ACC112 (cell line): ENCODE data around the gene SLC12A8.
A peak's percentile ranks its signal among the peaks of the same experiment; 100 is the strongest.

Source experiments
- H2AFZ ChIP-seq: fragments of 200-600 bp; sonication (generic); one replicate; pipeline ENCODE4 v1.6.0; 2017; ENCODE audit warnings: antibody characterized with exemption, low read length; ENCODE audit not compliant: unreplicated experiment
- H3K27ac ChIP-seq: fragments of 200-600 bp; sonication (generic); 2 replicates; pipeline ENCODE4 v1.5.1; 2014; ENCODE audit warnings: low read depth, mild to moderate bottlenecking, antibody characterized with exemption, low read length, moderate library complexity
- H3K27me3 ChIP-seq: fragments of 200-600 bp; sonication (generic); 2 replicates; pipeline ENCODE4 v1.6.1; 2014; ENCODE audit warnings: mild to moderate bottlenecking, antibody characterized with exemption, low read length, moderate library complexity, mixed read lengths; ENCODE audit not compliant: insufficient read depth
- H3K36me3 ChIP-seq: fragments of 200-600 bp; sonication (generic); 2 replicates; pipeline ENCODE4 v1.6.1; 2016; ENCODE audit warnings: mild to moderate bottlenecking, antibody characterized with exemption, low read length, moderate library complexity, mixed read lengths; ENCODE audit not compliant: insufficient read depth
- H3K4me1 ChIP-seq: fragments of 200-600 bp; sonication (generic); one replicate; pipeline ENCODE4 v1.6.1; 2016; ENCODE audit warnings: low read length, mixed read lengths; ENCODE audit not compliant: insufficient read depth, unreplicated experiment, control insufficient read depth
- H3K4me3 ChIP-seq: fragments of 200-600 bp; sonication (generic); 2 replicates; pipeline ENCODE4 v1.5.1; 2014; ENCODE audit warnings: mild to moderate bottlenecking, low read depth, low read length
- H3K79me2 ChIP-seq: fragments of 200-600 bp; sonication (generic); one replicate; pipeline ENCODE4 v1.6.0; 2016; ENCODE audit warnings: low read length; ENCODE audit not compliant: control insufficient read depth, unreplicated experiment, insufficient read depth

The SLC12A8 gene, protein sequence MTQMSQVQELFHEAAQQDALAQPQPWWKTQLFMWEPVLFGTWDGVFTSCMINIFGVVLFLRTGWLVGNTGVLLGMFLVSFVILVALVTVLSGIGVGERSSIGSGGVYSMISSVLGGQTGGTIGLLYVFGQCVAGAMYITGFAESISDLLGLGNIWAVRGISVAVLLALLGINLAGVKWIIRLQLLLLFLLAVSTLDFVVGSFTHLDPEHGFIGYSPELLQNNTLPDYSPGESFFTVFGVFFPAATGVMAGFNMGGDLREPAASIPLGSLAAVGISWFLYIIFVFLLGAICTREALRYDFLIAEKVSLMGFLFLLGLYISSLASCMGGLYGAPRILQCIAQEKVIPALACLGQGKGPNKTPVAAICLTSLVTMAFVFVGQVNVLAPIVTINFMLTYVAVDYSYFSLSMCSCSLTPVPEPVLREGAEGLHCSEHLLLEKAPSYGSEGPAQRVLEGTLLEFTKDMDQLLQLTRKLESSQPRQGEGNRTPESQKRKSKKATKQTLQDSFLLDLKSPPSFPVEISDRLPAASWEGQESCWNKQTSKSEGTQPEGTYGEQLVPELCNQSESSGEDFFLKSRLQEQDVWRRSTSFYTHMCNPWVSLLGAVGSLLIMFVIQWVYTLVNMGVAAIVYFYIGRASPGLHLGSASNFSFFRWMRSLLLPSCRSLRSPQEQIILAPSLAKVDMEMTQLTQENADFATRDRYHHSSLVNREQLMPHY

DNA sequence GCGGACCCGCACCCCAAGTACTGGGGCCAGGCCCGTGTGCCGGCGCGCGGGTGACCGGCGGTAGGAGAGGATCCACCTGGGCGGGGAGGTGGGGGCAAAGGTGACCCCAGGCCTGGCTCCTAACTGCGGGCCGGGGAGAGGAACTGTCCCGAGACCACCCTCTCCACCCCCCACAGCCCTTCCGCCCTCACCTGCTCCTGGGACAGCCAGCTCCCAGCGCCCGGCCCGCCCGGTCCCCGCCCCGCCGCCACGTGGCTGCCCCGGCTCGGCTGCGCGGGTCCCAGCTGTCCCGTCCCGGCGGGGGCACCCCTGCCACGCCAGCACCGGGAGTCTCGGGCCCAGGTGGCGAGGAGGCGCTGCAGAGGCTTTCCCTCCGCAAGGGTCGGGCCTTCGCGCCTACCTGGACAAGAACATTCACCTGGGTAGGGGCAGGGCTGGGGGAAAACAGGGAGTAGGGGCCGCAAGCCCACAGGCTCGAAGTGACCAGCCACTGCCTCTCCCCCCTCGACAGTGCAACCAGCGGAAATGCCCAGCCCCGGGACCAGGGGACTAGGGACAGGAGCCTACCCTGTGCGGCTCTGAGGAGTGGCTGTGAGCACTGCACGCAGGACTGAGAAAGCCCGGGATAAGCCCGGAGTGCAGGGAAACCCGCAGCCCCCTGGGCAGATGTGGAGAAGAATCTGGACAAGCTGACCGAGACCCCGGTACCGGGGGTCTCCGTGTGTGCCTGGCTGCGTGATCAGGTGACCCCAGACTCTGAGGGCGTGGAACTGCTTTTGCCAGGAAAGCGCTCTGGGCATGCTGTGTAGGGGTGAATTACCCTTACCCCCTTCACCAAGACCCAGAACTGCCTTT lies at the start of gene SLC12A8:
SLC12A8 (minus strand) TSS at position 240 of the 855 bp plus-strand sequence. CDS start 1,399 bp downstream, outside the sequence.
- peaks cover 14% of the 10 kb centered on the region for H3K27me3 ChIP-seq
- H3K4me1 ChIP-seq = peaks cover 3% of the 10 kb centered on the region
- H3K27ac ChIP-seq = no peak within 1 kb of the TSS
- peak within 1 kb of the TSS; percentile 80 for H2AFZ ChIP-seq
- H3K79me2 ChIP-seq = no peaks in the 10 kb centered on the region
- peak within 1 kb of the TSS; percentile 84 for H3K4me3 ChIP-seq
- H3K36me3 ChIP-seq = no peaks in the 10 kb centered on the region

DNA sequence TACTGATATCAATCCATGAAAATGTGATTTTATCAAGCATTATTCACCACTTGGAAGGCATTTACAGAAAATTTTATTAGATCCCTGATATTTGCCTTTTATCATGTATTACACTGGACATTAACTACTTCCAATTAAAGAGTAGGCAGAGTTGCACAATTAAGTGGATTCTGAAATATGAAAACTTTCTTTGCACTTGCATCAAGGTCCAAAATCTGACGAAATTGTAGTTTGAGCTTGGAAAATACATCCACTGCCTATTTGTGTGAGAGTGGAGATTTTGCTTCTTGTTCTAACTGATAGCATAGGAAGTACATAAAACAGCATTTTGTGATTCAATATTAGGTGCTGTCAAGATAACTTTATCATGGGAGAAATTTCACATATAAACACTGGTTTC lies 49.6 kb upstream of the SLC12A8 start:
- H3K4me1 ChIP-seq = no peaks in the 10 kb centered on the region
- H3K27ac ChIP-seq = no peak overlapping the region
- H3K27me3 ChIP-seq = no peaks in the 10 kb centered on the region
- no peak overlapping the region for H2AFZ ChIP-seq
- no peak overlapping the region for H3K4me3 ChIP-seq
- H3K36me3 ChIP-seq = peaks cover 13% of the 10 kb centered on the region
- no peaks in the 10 kb centered on the region for H3K79me2 ChIP-seq

DNA sequence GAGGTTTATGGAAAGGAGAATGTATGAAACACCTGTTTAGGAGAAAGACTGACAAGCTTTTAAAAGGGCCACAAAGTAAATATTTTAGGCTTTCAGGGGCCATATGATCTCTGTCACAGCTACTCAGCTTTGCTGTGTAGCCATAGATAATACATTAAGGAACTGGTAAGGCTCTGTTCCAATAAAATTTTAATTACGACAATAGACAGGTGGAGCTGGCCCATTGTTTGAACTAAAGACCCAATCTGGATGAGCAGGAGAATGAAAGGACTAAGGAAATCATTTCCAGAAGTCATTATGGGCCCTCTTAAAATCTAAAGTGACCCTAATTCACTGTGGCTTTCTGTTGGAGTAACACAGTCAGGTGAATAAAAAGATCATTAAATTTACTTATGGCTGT lies 48.5 kb upstream of the SLC12A8 start:
- no peak overlapping the region for H3K4me3 ChIP-seq
- no peaks in the 10 kb centered on the region for H3K27me3 ChIP-seq
- H3K36me3 ChIP-seq = peaks cover 20% of the 10 kb centered on the region
- H3K79me2 ChIP-seq = no peaks in the 10 kb centered on the region
- no peak overlapping the region for H3K27ac ChIP-seq
- H3K4me1 ChIP-seq = no peaks in the 10 kb centered on the region
- H2AFZ ChIP-seq = no peak overlapping the region

DNA sequence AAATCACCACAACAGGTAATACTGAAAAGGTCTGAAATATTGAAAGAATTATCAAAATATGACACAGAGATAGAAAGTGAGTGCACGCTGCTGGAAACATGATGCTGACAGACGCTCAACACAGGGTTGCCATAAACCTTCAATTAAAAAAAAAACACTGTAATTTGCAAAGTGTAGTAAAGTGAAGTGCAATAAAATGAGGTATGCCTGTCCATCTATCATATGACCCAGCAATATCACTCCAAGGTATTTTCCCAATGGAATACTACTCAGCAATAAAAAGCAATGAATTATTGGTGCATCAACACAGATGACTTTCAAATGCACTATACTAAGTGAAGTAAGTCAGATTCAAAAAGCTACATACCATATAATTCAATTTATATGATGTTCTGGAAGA lies 47.6 kb upstream of the SLC12A8 start:
- no peak overlapping the region for H3K27ac ChIP-seq
- no peak overlapping the region for H3K4me3 ChIP-seq
- H3K79me2 ChIP-seq = no peaks in the 10 kb centered on the region
- no peaks in the 10 kb centered on the region for H3K4me1 ChIP-seq
- H2AFZ ChIP-seq = no peak overlapping the region
- peaks cover 20% of the 10 kb centered on the region for H3K36me3 ChIP-seq
- no peaks in the 10 kb centered on the region for H3K27me3 ChIP-seq

DNA sequence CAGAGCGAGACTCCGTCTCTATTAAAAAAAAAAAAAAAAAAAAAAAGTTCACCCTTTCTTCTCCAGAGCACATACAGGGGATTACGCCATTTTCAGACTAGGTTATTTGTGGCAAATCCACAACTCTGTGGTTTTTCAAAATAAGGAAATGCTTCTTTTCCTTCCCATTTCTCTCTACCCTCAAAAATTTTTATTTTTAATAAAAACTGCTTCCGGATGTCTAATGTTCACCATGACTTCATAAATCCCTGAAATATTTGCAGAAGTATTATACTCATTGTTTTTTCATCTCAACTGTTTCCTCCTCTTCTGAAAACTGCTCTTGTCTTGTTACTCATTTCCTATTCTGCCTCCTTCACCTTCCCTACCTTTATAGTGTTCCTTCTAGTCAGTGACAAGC lies 45.0 kb upstream of the SLC12A8 start:
- no peak overlapping the region for H3K4me3 ChIP-seq
- no peaks in the 10 kb centered on the region for H3K79me2 ChIP-seq
- no peak overlapping the region for H2AFZ ChIP-seq
- peaks cover 20% of the 10 kb centered on the region for H3K36me3 ChIP-seq
- H3K27ac ChIP-seq = no peak overlapping the region
- H3K27me3 ChIP-seq = no peaks in the 10 kb centered on the region
- H3K4me1 ChIP-seq = no peaks in the 10 kb centered on the region

DNA sequence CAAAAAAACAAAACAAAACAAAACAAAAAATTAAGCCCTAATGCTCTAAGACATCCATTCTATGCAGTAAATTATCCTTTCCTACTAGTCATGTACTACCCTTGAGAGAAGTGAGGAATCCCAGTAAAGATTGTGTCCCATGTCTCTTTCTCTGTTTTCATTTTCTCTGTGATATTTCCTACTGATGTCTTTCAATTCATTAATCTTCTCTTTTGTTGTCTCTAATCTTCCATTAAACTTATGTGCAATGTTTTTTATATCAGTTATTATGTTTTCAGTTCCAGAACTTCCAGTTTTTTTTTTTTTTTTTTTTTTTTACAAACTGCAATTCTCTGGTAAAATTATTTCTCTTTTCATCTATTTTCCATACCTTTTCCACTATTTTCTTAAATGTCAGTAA lies 44.1 kb upstream of the SLC12A8 start:
- no peak overlapping the region for H3K4me3 ChIP-seq
- H2AFZ ChIP-seq = no peak overlapping the region
- H3K36me3 ChIP-seq = peaks cover 20% of the 10 kb centered on the region
- no peak overlapping the region for H3K27ac ChIP-seq
- no peaks in the 10 kb centered on the region for H3K4me1 ChIP-seq
- H3K79me2 ChIP-seq = no peaks in the 10 kb centered on the region
- no peaks in the 10 kb centered on the region for H3K27me3 ChIP-seq

DNA sequence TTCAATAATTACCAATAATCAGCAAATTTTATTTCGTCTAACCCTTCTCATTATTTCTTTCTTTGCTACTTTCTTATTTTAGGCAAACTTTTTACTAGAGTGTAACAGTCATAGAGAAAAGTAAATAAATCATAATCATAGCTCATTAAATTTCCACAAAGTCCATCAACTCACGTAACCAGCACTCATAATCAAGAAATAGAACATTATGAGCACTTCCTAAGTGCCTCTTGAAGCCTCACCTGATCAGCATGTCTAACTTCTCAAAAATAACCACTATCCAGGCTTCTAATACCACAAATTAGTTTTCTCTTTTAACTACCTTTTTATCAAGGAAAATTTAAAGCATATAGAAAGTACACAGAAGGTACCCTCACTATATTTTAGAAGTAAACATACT lies 38.4 kb upstream of the SLC12A8 start:
- H3K36me3 ChIP-seq = no peaks in the 10 kb centered on the region
- no peak overlapping the region for H3K27ac ChIP-seq
- H3K4me1 ChIP-seq = no peaks in the 10 kb centered on the region
- H3K4me3 ChIP-seq = no peak overlapping the region
- no peak overlapping the region for H2AFZ ChIP-seq
- no peaks in the 10 kb centered on the region for H3K27me3 ChIP-seq
- no peaks in the 10 kb centered on the region for H3K79me2 ChIP-seq

GRCh38 chr3:125246237-125246636 lies 33.7 kb upstream of the SLC12A8 start:
- Histone ChIP-seq H3K27ac (no peak overlapping the region), H3K4me3 (no peak overlapping the region), H3K79me2 (no peaks in the 10 kb centered on the region), H2AFZ (no peak overlapping the region), H3K4me1 (peaks cover 8% of the 10 kb centered on the region), H3K27me3 (no peaks in the 10 kb centered on the region), H3K36me3 (no peaks in the 10 kb centered on the region)

- Histone ChIP-seq H3K36me3 (no peaks in the 10 kb centered on the region), H2AFZ (no peak overlapping the region), H3K27me3 (no peaks in the 10 kb centered on the region), H3K4me1 (peaks cover 15% of the 10 kb centered on the region), H3K4me3 (no peak overlapping the region), H3K79me2 (no peaks in the 10 kb centered on the region), H3K27ac (no peak overlapping the region)
Observed at GRCh38 chr3:125245521-125245920, 33.0 kb upstream of the SLC12A8 start.

- H2AFZ ChIP-seq = no peak overlapping the region
- H3K79me2 ChIP-seq = peaks cover 3% of the 10 kb centered on the region
- H3K4me3 ChIP-seq = no peak overlapping the region
- H3K36me3 ChIP-seq = no peaks in the 10 kb centered on the region
- no peak overlapping the region for H3K27ac ChIP-seq
- H3K27me3 ChIP-seq = no peaks in the 10 kb centered on the region
- peaks cover 15% of the 10 kb centered on the region for H3K4me1 ChIP-seq
Observed at GRCh38 chr3:125240496-125240895, 27.9 kb upstream of the SLC12A8 start.
